SJCRH30 (cell line): Measurements from ENCODE around the gene HTR1E. TPM values are rescaled to one million over a fixed set of nuclear protein-coding genes. Genes with fewer than 3 reads are reported as not detected.

ENCODE experiments used
- DNase-seq, 2 experiments: peaks; one replicate each; pipeline ENCODE4 v3.0.0-alpha.2; 2015 to 2020
- H3K27ac ChIP-seq: fragments of 250-450 bp; sonication (Bioruptor Pico); 2 replicates; pipeline ENCODE4 v1.5.1; 2020; ENCODE audit warnings: mild to moderate bottlenecking, moderate library complexity
- H3K27me3 ChIP-seq: fragments of 250-450 bp; sonication (Bioruptor Pico); 2 replicates; pipeline ENCODE4 v1.5.1; 2020; ENCODE audit warnings: mild to moderate bottlenecking, moderate library complexity
- H3K36me3 ChIP-seq: fragments of 250-450 bp; sonication (Bioruptor Pico); 2 replicates; pipeline ENCODE4 v1.5.1; 2020; ENCODE audit warnings: mild to moderate bottlenecking, moderate library complexity
- H3K4me1 ChIP-seq: fragments of 250-450 bp; sonication (Bioruptor Pico); 2 replicates; pipeline ENCODE4 v1.5.1; 2020; ENCODE audit warnings: mild to moderate bottlenecking, moderate library complexity
- H3K4me3 ChIP-seq: fragments of 250-450 bp; sonication (Bioruptor Pico); 2 replicates; pipeline ENCODE4 v1.5.1; 2020; ENCODE audit warnings: mild to moderate bottlenecking, moderate library complexity
- H3K9me3 ChIP-seq: fragments of 250-450 bp; sonication (Bioruptor Pico); replicated peaks from 2 replicates; pipeline ENCODE4 v1.5.1; 2020; ENCODE audit warnings: mild to moderate bottlenecking, moderate library complexity
- total RNA-seq: library from RNA; depleted of rRNA; stranded (reverse); fragments of >200 nt; shearing (Covaris generic); gene quantifications from 2 replicates; pipeline ENCODE4 v1.2.3, GENCODE V29; 2014; rRNA removed

The HTR1E gene
- total RNA-seq, 1 experiment from 2014 or later, result not detected

- no peak for DNase-seq
- Histone ChIP-seq H3K27me3 (no peaks in the 10 kb centered on the region), H3K27ac (no peak overlapping the region), H3K36me3 (no peaks in the 10 kb centered on the region), H3K4me3 (no peak overlapping the region), H3K9me3 (no peaks in the 10 kb centered on the region), H3K4me1 (no peaks in the 10 kb centered on the region)
Measured at GRCh38 chr6:87027021-87027420, 89.7 kb downstream of the HTR1E start.

GRCh38 chr6:87029711-87030314, 92.5 kb downstream of the HTR1E start:
- Histone ChIP-seq H3K4me1 (no peaks in the 10 kb centered on the region), H3K27me3 (no peaks in the 10 kb centered on the region), H3K27ac (no peak overlapping the region), H3K36me3 (no peaks in the 10 kb centered on the region), H3K4me3 (no peak overlapping the region), H3K9me3 (no peaks in the 10 kb centered on the region)
- DNase-seq, result peak in 1 of 2 experiments; percentile 59

GRCh38 chr6:87040729-87041128, 103.4 kb downstream of the HTR1E start:
- H3K27me3 ChIP-seq, result no peaks in the 10 kb centered on the region
- no peaks in the 10 kb centered on the region for H3K4me1 ChIP-seq
- H3K27ac ChIP-seq, result no peak overlapping the region
- H3K9me3 ChIP-seq, result no peaks in the 10 kb centered on the region
- no peak for DNase-seq
- H3K4me3 ChIP-seq, result no peak overlapping the region
- no peaks in the 10 kb centered on the region for H3K36me3 ChIP-seq

- H3K4me1 ChIP-seq, result no peaks in the 10 kb centered on the region
- H3K27ac ChIP-seq, result no peak overlapping the region
- no peaks in the 10 kb centered on the region for H3K9me3 ChIP-seq
- DNase-seq, result no peak
- H3K4me3 ChIP-seq, result no peak overlapping the region
- H3K36me3 ChIP-seq, result no peaks in the 10 kb centered on the region
- H3K27me3 ChIP-seq, result no peaks in the 10 kb centered on the region
Measured at GRCh38 chr6:87045521-87046075, 108.3 kb downstream of the HTR1E start.

- no peaks in the 10 kb centered on the region for H3K27me3 ChIP-seq
- H3K36me3 ChIP-seq, result no peaks in the 10 kb centered on the region
- H3K27ac ChIP-seq, result no peak overlapping the region
- H3K9me3 ChIP-seq, result no peaks in the 10 kb centered on the region
- H3K4me3 ChIP-seq, result no peak overlapping the region
- no peaks in the 10 kb centered on the region for H3K4me1 ChIP-seq
- DNase-seq, result no peak
Measured at GRCh38 chr6:87049779-87050178, 112.5 kb downstream of the HTR1E start.

- Histone ChIP-seq H3K4me3 (no peak overlapping the region), H3K9me3 (no peaks in the 10 kb centered on the region), H3K27me3 (no peaks in the 10 kb centered on the region), H3K36me3 (no peaks in the 10 kb centered on the region), H3K4me1 (0 out of 2 replicates have a peak, but pooled peaks cover 3% of the 10 kb centered on the region), H3K27ac (no peak overlapping the region)
- DNase-seq, result no peak
Measured at GRCh38 chr6:87053312-87053711, 116.0 kb downstream of the HTR1E start.

- H3K36me3 ChIP-seq, result no peaks in the 10 kb centered on the region
- H3K27ac ChIP-seq, result no peak overlapping the region
- no peaks in the 10 kb centered on the region for H3K9me3 ChIP-seq
- no peak overlapping the region for H3K4me3 ChIP-seq
- no peaks in the 10 kb centered on the region for H3K27me3 ChIP-seq
- DNase-seq, result no peak
- 0 out of 2 replicates have a peak, but pooled peaks cover 3% of the 10 kb centered on the region for H3K4me1 ChIP-seq
Measured at GRCh38 chr6:87054143-87054833, 117.0 kb downstream of the HTR1E start.

GRCh38 chr6:87059943-87060342, 122.6 kb downstream of the HTR1E start:
- 0 out of 2 replicates have a peak, but pooled peaks cover 3% of the 10 kb centered on the region for H3K4me1 ChIP-seq
- no peaks in the 10 kb centered on the region for H3K9me3 ChIP-seq
- no peaks in the 10 kb centered on the region for H3K27me3 ChIP-seq
- H3K4me3 ChIP-seq, result no peak overlapping the region
- H3K36me3 ChIP-seq, result no peaks in the 10 kb centered on the region
- H3K27ac ChIP-seq, result no peak overlapping the region
- no peak for DNase-seq

GRCh38 chr6:87065117-87065516, 127.8 kb downstream of the HTR1E start:
- no peak overlapping the region for H3K4me3 ChIP-seq
- no peaks in the 10 kb centered on the region for H3K36me3 ChIP-seq
- H3K27ac ChIP-seq, result no peak overlapping the region
- H3K9me3 ChIP-seq, result no peaks in the 10 kb centered on the region
- H3K27me3 ChIP-seq, result no peaks in the 10 kb centered on the region
- DNase-seq, result no peak
- H3K4me1 ChIP-seq, result no peaks in the 10 kb centered on the region

Other genes starting within 250 kb of the HTR1E start
- 0.20 TPM in 1 of 2 replicates, not detected in the other for gene CGA, start 157.6 kb downstream of the HTR1E start, total RNA-seq
- 25.8 and 29.3 TPM in 2 replicates for gene ZNF292, start 218.0 kb downstream of the HTR1E start, total RNA-seq